NOMO-1 treated with DMSO at 0.1 percent for 48 hours (cell line): ENCODE measurements around the gene USB1.

Source experiments
- DNase-seq: peaks from one replicate; lab custom pipeline; 2025; ENCODE audit not compliant: unreplicated experiment; lab: John Stamatoyannopoulos, UW

The USB1 gene

GRCh38 chr16:58030136-58030840, 29.1 kb downstream of the USB1 start:
- no peak for DNase-seq

DNA sequence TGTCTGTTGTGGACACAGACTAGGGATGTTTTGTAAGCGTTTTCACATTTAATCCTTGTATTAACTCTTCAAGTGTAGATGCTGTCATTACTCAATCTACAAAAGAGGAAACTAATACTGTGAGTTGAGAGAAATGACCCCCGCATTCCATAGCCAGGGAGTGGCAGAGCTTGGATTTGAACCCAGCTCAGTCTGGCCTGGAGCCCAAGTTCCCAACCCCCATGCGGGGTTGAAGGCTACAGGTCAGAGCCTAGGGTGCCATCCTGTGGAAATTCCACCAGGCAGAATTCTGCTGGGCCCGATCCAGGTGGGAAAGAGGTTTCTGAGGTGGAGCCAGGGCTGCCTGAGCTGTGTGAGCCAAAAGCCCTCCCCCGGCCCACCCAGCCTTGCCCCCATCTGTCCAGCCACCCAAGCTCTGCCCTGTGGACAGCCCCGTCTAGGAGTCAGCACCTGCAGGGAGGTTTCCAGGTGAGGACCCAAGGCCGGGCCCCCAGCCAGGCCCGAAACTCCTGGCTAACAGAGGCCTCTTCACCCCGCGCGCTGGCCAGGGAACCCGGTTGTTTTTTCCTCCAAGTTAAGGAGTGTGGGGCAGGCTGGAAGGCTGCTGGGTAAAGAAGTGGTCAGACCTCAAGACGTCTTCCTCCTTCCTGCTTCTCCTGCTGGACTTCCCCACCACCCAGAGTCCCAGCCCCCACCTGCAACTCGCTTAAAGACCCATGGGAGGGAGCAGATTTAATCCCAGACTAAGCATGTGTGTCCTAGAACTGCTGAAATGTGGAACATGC, 30.0 kb downstream of the USB1 start:
- DNase-seq, result no peak

DNA sequence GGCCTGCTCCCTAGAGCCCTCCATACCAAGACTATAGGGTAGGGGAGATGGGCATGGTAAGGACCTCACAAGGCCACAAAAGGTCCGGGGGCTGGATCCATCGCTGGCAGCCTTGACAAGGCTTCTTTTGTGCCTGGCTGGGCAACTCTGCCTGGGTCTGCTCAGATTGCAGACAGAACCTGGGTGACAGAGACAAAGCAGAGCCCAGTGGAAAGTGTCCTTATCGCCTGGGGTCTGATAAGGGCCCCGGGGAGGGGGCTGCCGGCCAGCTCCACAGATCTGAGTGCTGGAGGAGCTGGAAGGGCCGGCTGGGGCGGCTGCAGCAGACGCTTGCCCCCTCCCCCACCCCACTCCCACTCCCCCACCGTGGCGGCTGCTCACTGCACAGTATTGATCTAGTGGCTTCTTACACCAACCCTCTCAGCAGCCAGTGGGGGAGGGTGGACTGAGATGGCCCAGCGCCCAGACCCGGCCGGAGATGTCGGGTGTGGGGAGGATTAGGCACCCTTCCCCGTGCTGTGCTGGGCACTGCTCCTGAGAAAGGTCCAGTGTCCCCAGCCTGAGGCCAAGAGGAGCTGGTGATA, 31.6 kb downstream of the USB1 start:
- no peak for DNase-seq

- DNase-seq, result no peak
Measured at GRCh38 chr16:58034128-58034685, 33.0 kb downstream of the USB1 start.

DNA sequence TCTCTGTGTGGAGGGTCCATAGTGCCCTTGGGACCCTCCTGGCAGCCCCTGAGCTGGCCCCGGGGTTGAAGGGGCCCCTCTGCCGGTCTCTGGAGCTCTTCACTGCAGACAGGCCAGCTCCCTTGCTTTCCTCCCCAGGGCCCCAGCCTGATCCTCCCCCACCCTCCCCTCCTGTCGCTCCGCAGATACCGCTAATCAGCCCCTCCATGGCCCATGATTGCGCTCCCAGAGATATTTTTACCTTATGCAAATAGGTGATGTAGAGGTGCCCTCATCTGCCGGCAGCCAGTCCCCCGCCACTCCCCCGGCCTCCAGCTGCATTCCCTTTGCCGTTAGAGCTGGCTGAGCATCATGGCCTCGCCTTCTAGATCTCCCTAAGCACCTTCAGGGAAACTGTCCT, 33.6 kb downstream of the USB1 start:
- DNase-seq, result no peak

GRCh38 chr16:58035356-58036170, 34.4 kb downstream of the USB1 start:
- DNase-seq, result no peak

- DNase-seq, result no peak
Measured at GRCh38 chr16:58036943-58037342, 35.7 kb downstream of the USB1 start.

GRCh38 chr16:58037365-58038057, 36.3 kb downstream of the USB1 start:
- DNase-seq, result no peak

- no peak for DNase-seq
Measured at GRCh38 chr16:58038219-58038641, 37.0 kb downstream of the USB1 start.

- DNase-seq, result no peak
Measured at GRCh38 chr16:58039829-58040495, 38.8 kb downstream of the USB1 start.

- DNase-seq, result no peak
Measured at GRCh38 chr16:58040496-58040846, 39.3 kb downstream of the USB1 start.

GRCh38 chr16:58040945-58041627, 39.9 kb downstream of the USB1 start:
- DNase-seq, result no peak

GRCh38 chr16:58041628-58041955, 40.4 kb downstream of the USB1 start:
- no peak for DNase-seq

DNA sequence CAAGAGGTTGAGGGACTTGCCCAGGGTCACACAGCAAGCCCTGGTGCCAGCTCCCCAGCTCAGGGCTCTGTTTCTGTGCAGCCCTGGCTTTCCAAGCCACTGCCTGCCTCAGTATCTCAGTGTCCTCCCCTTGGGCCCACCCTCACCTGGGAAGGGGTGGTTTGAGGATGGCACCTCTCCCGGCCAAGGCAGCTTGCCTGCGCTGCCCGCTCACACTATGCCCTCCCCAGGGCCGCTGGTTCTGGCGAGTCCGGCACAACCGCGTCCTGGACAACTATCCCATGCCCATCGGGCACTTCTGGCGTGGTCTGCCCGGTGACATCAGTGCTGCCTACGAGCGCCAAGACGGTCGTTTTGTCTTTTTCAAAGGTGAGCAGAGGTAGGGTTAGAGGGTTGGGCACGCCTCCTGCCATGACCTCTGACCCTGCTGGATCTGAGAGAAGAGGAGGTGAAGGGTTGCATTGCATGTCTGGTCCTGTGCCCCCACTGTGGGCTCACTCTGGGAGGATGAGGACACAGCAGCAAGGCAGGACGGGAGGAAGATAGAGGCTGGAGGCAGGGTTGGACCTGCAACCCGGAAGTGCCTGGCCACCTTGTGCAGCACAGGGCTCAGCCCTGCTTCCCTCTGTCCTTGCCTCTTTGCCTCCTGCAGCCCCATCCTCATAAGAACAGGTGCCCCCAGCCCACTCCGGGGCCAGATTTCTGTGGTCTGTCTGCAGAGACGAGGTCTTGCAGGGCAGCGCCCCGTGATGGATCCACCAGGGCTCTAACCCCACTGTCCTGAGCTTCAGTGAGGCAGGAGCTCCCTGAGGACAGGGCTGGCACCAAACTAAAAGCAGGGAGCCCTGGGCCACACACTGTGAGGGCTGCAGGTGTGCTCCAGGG, 41.0 kb downstream of the USB1 start:
- DNase-seq, result no peak

- DNase-seq, result no peak
Measured at GRCh38 chr16:58042886-58043515, 41.8 kb downstream of the USB1 start.

- no peak for DNase-seq
Measured at GRCh38 chr16:58043571-58044155, 42.5 kb downstream of the USB1 start.

DNA sequence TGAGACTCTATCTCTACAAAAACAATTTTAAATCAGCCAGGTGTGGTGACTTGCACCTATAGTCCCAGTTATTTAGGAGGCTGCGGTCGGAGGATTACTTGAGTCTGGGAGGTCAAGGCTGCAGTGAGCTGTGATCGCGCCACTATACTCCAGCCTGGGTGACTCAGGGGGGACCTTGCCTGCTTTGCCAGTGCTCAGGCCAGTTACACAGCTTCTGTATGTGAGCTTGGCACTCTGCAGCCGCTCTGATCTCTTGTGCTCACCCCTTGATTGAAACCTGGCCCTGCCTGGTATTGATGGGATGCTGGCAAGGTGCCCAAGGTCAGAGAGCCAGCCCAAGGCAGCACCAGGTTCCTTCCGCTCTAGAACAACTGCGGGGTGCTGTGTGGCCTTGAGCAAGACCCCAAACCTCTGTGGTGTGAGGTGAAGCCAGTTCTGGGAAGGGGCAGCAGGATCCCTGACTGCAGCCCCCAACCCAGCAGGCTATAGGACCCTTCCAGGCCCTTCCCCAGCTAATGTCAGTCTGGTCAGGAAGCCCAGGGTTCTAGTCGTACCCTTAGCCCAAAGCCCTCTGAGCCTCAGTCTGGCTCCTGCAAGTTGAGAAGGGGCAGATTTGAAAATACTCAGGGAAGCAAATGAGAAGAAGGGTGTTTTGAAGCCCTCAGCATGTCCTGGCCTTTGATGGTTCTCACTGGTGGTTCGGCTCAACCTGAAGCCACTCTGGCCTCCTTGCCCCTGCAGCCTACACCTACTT, 43.2 kb downstream of the USB1 start:
- DNase-seq, result no peak
